ENCODE measurements around the gene RNF10.

The RNF10 gene

GRCh38 chr12:120490833-120491512, 43.2 kb upstream of the RNF10 start:
- DNase-seq: no peak
- Mint-ChIP-seq H3K4me3 (no peak overlapping the region), H3K27me3 (ENCODE audit: low read depth, poor library complexity) (peaks cover 7% of the 10 kb centered on the region), H3K4me1 (peaks cover 25% of the 10 kb centered on the region), H3K27ac (peak overlapping the region; percentile 24), H3K9me3 (no peaks in the 10 kb centered on the region), H3K36me3 (ENCODE audit: low read depth) (peaks cover 6% of the 10 kb centered on the region)
- TF ChIP-seq CTCF (IDR thresholded peaks at IDR 0.05): no peak

GRCh38 chr12:120495186-120495730, 38.9 kb upstream of the RNF10 start:
- peak overlapping the region; percentile 100 for H3K4me3 Mint-ChIP-seq
- peaks cover 3% of the 10 kb centered on the region for H3K27me3 Mint-ChIP-seq (ENCODE audit: low read depth, poor library complexity)
- H3K9me3 Mint-ChIP-seq: no peaks in the 10 kb centered on the region
- H3K4me1 Mint-ChIP-seq: peaks cover 40% of the 10 kb centered on the region
- no peak for TF ChIP-seq CTCF (IDR thresholded peaks at IDR 0.05)
- peak overlapping the region; percentile 81 for H3K27ac Mint-ChIP-seq
- DNase-seq: peak; percentile 16
- H3K36me3 Mint-ChIP-seq (ENCODE audit: low read depth): peaks cover 35% of the 10 kb centered on the region

GRCh38 chr12:120495731-120496412, 38.3 kb upstream of the RNF10 start, which contains the start of gene DYNLL1:
Gene DYNLL1, plus strand, starts transcription at chr12:120496113. Its CDS starts 309 bp downstream, at chr12:120496422.
- DNase-seq: peak; percentile 99
- Mint-ChIP-seq H3K27ac (peak within 1 kb of the TSS; percentile 99), H3K9me3 (no peaks in the 10 kb centered on the region), H3K4me1 (peaks cover 40% of the 10 kb centered on the region), H3K27me3 (ENCODE audit: low read depth, poor library complexity) (peaks cover 3% of the 10 kb centered on the region), H3K4me3 (peak within 1 kb of the TSS; percentile 100), H3K36me3 (ENCODE audit: low read depth) (peaks cover 41% of the 10 kb centered on the region)
- TF ChIP-seq CTCF (IDR thresholded peaks at IDR 0.05): no peak

- peaks cover 45% of the 10 kb centered on the region for H3K36me3 Mint-ChIP-seq (ENCODE audit: low read depth)
- H3K4me3 Mint-ChIP-seq: peak overlapping the region; percentile 100
- H3K4me1 Mint-ChIP-seq: peaks cover 40% of the 10 kb centered on the region
- DNase-seq: peak; percentile 60
- no peaks in the 10 kb centered on the region for H3K9me3 Mint-ChIP-seq
- no peak for TF ChIP-seq CTCF (IDR thresholded peaks at IDR 0.05)
- peak overlapping the region; percentile 99 for H3K27ac Mint-ChIP-seq
- peaks cover 3% of the 10 kb centered on the region for H3K27me3 Mint-ChIP-seq (ENCODE audit: low read depth, poor library complexity)
Measured at GRCh38 chr12:120496413-120497340, 37.5 kb upstream of the RNF10 start.

GRCh38 chr12:120497524-120498150, 36.5 kb upstream of the RNF10 start:
- H3K4me3 Mint-ChIP-seq: peak overlapping the region; percentile 100
- peak overlapping the region; percentile 77 for H3K27ac Mint-ChIP-seq
- no peak for TF ChIP-seq CTCF (IDR thresholded peaks at IDR 0.05)
- peaks cover 3% of the 10 kb centered on the region for H3K27me3 Mint-ChIP-seq (ENCODE audit: low read depth, poor library complexity)
- no peak for DNase-seq
- H3K36me3 Mint-ChIP-seq (ENCODE audit: low read depth): peaks cover 45% of the 10 kb centered on the region
- peaks cover 40% of the 10 kb centered on the region for H3K4me1 Mint-ChIP-seq
- no peaks in the 10 kb centered on the region for H3K9me3 Mint-ChIP-seq

Data from nephron progenitor cell (in vitro differentiated cells).